Left lung (tissue), 14 donors: ENCODE data around the gene ACTN1. TPM values are rescaled to one million over a fixed set of nuclear protein-coding genes. Genes with fewer than 3 reads are reported as not detected.
A peak's percentile ranks its signal among the peaks of the same experiment; 100 is the strongest.
"Not testable (repeated sequence)": the region's sequence is repeated elsewhere in the genome, so short reads cannot be mapped to it uniquely, and the experiment has no call there.

Source experiments
- ATAC-seq: fragments of 200-7000 bp; cut with Tn5 transposase; one replicate; pipeline ENCODE4 v1.9.1; 2020; ENCODE audit warnings: moderate library complexity
- DNase-seq, 4 donors: peaks; one replicate each; pipeline ENCODE4 v3.0.0-alpha.2; 2013 to 2020
- H3K27ac ChIP-seq, 2 donors: fragments of 200-600 bp; sonication (generic) in 1 of 2; one replicate each; pipeline versions ENCODE4 v1.5.0 to v1.8.0; 2020 to 2021
- H3K27me3 ChIP-seq, 2 donors: fragments of 200-600 bp; sonication (generic) in 1 of 2; one replicate each; pipeline versions ENCODE4 v1.5.0 to v1.8.0; 2020 to 2021
- H3K36me3 ChIP-seq, 2 donors: fragments of 200-600 bp; sonication (generic) in 1 of 2; one replicate each; pipeline versions ENCODE4 v1.5.0 to v1.8.0; 2020 to 2021
- H3K4me1 ChIP-seq, 2 donors: fragments of 200-600 bp; one replicate each; pipeline ENCODE4 v1.8.0; 2021
- H3K4me3 ChIP-seq, 2 donors: fragments of 200-600 bp; sonication (generic) in 1 of 2; one replicate each; pipeline versions ENCODE4 v1.5.0 to v1.8.0; 2020 to 2021; ENCODE audit warnings: mild to moderate bottlenecking in 1 of 2
- H3K9me3 ChIP-seq, 2 donors: fragments of 200-600 bp; sonication (generic) in 1 of 2; one replicate each; pipeline versions ENCODE4 v1.5.0 to v1.8.0; 2020 to 2021
- CTCF ChIP-seq, 2 donors: fragments of 200-600 bp; sonication (generic) in 1 of 2; IDR thresholded peaks; one replicate each; pipeline versions ENCODE4 v1.5.0 to v1.8.0; 2021; ENCODE audit warnings: antibody characterized with exemption in 2 of 2
- intact Hi-C, 2 donors: fragments of 100-400 bp; cut with DNase I; formaldehyde crosslinking; loops; one replicate each; pipeline versions ENCODE4 v1.11.2 to v1.14.2; 2022
- long read RNA-seq, 12 donors: library from polyadenylated mRNA in 2 of 12; unstranded in 2 of 12; transcript quantifications; one replicate each; pipeline ENCODE4 v2.0.0 and lab custom pipeline, GENCODE V29; 2019 to 2026
- polyA plus RNA-seq, 6 donors: library from polyadenylated mRNA; unstranded; fragments of 120-200 nt; gene quantifications; one replicate each; pipeline ENCODE4 v1.2.1, GENCODE V29; 2013; ENCODE audit not compliant: insufficient read length in 6 of 6
- total RNA-seq, 2 donors: library from RNA; stranded (reverse); fragmentation: NEBNext Ultra II Directional; extraction: Animal tissue kit (Norgen Biotek cat#: 25700); gene quantifications; one replicate each; pipeline ENCODE4 v1.2.1, GENCODE V29; 2021
- donor health status: DM: no; HTN: yes; CAD: no.
- donor health status: DM: no; HTN: no; CAD: no.

The ACTN1 gene
- total RNA-seq = 100 to 1,000 TPM; 164 to 225 TPM
- polyA plus RNA-seq = 100 to 1,000 TPM; 125 to 153 (median 136) TPM
- long read RNA-seq, donor 1, full-length matches to known transcripts = 32 of 146 reads
- long read RNA-seq, donor 1, partial matches to known transcripts = 114 of 146 reads
- long read RNA-seq, donor 1, other reads (novel, unspliced or antisense) = 0 of 146 reads
- long read RNA-seq, donor 2, full-length matches to known transcripts = 21 of 39 reads
- long read RNA-seq, donor 2, partial matches to known transcripts = 18 of 39 reads
- long read RNA-seq, donor 2, other reads (novel, unspliced or antisense) = 0 of 39 reads
- long read RNA-seq, donor 3, transcript ACTN1-201 (21 exons, 3,779 nt) = major isoform, 13 of 15 reads
- long read RNA-seq, donor 3, partial matches to known transcripts = 0 of 15 reads
- long read RNA-seq, donor 3, other reads (novel, unspliced or antisense) = 0 of 15 reads
- long read RNA-seq, donor 4, transcript ACTN1-204 (21 exons, 3,043 nt) = minor isoform, 12 of 85 reads
- long read RNA-seq, donor 4, transcript ACTN1-201 (21 exons, 3,779 nt) = major isoform, 43 of 85 reads
- long read RNA-seq, donor 4, transcript ACTN1-211 (2 exons, 2,636 nt) = minor isoform, 5 of 85 reads
- long read RNA-seq, donor 4, partial matches to known transcripts = 13 of 85 reads
- long read RNA-seq, donor 4, other reads (novel, unspliced or antisense) = 12 of 85 reads
- long read RNA-seq, donor 5, transcript ACTN1-201 (21 exons, 3,779 nt) = minor isoform, 13 of 29 reads
- long read RNA-seq, donor 5, transcript ACTN1-211 (2 exons, 2,636 nt) = major isoform, 14 of 29 reads
- long read RNA-seq, donor 5, partial matches to known transcripts = 0 of 29 reads
- long read RNA-seq, donor 5, other reads (novel, unspliced or antisense) = 0 of 29 reads
- long read RNA-seq, donor 6, transcript ACTN1-201 (21 exons, 3,779 nt) = major isoform, 12 of 16 reads
- long read RNA-seq, donor 6, partial matches to known transcripts = 0 of 16 reads
- long read RNA-seq, donor 6, other reads (novel, unspliced or antisense) = 0 of 16 reads
- long read RNA-seq, donor 7, transcript ACTN1-201 (21 exons, 3,779 nt) = major isoform, 8 of 12 reads
- long read RNA-seq, donor 7, partial matches to known transcripts = 0 of 12 reads
- long read RNA-seq, donor 7, other reads (novel, unspliced or antisense) = 0 of 12 reads
- long read RNA-seq, donor 8, full-length matches to known transcripts = 23 of 23 reads
- long read RNA-seq, donor 8, partial matches to known transcripts = 0 of 23 reads
- long read RNA-seq, donor 8, other reads (novel, unspliced or antisense) = 0 of 23 reads
- long read RNA-seq, donor 9 = 0 reads
- long read RNA-seq, donor 10, transcript ACTN1-201 (21 exons, 3,779 nt) = major isoform, 52 of 91 reads
- long read RNA-seq, donor 10, transcript ACTN1-204 (21 exons, 3,043 nt) = minor isoform, 15 of 91 reads
- long read RNA-seq, donor 10, partial matches to known transcripts = 17 of 91 reads
- long read RNA-seq, donor 10, other reads (novel, unspliced or antisense) = 5 of 91 reads
- long read RNA-seq, donor 11, transcript ACTN1-201 (21 exons, 3,779 nt) = minor isoform, 5 of 13 reads
- long read RNA-seq, donor 11, transcript ACTN1-211 (2 exons, 2,636 nt) = major isoform, 7 of 13 reads
- long read RNA-seq, donor 11, partial matches to known transcripts = 0 of 13 reads
- long read RNA-seq, donor 11, other reads (novel, unspliced or antisense) = 0 of 13 reads
- long read RNA-seq, donor 12, transcript ACTN1-211 (2 exons, 2,636 nt) = minor isoform, 6 of 14 reads
- long read RNA-seq, donor 12, transcript ACTN1-201 (21 exons, 3,779 nt) = major isoform, 7 of 14 reads
- long read RNA-seq, donor 12, partial matches to known transcripts = 0 of 14 reads
- long read RNA-seq, donor 12, other reads (novel, unspliced or antisense) = 0 of 14 reads

- intact Hi-C loops = no loop called here
- Histone ChIP-seq H3K4me1 (peaks cover 15 to 55% of the 10 kb centered on the region in 2 donors), H3K27ac (peak within 1 kb of the TSS; percentile 95 to 96), H3K4me3 (peak within 1 kb of the TSS; percentile 93 to 96), H3K36me3 (peaks cover 0 to 7% of the 10 kb centered on the region in 2 donors), H3K9me3 (no peaks in the 10 kb centered on the region), H3K27me3 (no peaks in the 10 kb centered on the region)
- DNase-seq (peak; percentile 91 to 97 (median 96)), ATAC-seq (peak; percentile 89)
- TF ChIP-seq CTCF (IDR thresholded peaks at IDR 0.05) = peak in 1 of 2 donors; percentile 14
Observed at GRCh38 chr14:68979021-68979721, at the start of gene ACTN1. Gene ACTN1, minus strand, starts transcription at chr14:68979302. Its CDS starts 246 bp downstream, at chr14:68979056.

- ATAC-seq (no peak), DNase-seq (no peak)
- no peak for TF ChIP-seq CTCF (IDR thresholded peaks at IDR 0.05)
- Histone ChIP-seq H3K4me3 (no peak overlapping the region), H3K9me3 (no peaks in the 10 kb centered on the region), H3K4me1 (no peaks in the 10 kb centered on the region), H3K36me3 (no peaks in the 10 kb centered on the region), H3K27ac (no peak overlapping the region), H3K27me3 (no peaks in the 10 kb centered on the region)
- intact Hi-C loops = no loop called here
Observed at GRCh38 chr14:69027242-69027913, 48.3 kb upstream of the ACTN1 start.

GRCh38 chr14:69023035-69023434 is 43.9 kb upstream of the ACTN1 start:
- TF ChIP-seq CTCF (IDR thresholded peaks at IDR 0.05) = no peak
- DNase-seq = no peak
- Histone ChIP-seq H3K9me3 (no peaks in the 10 kb centered on the region), H3K36me3 (no peaks in the 10 kb centered on the region), H3K27me3 (no peaks in the 10 kb centered on the region), H3K4me3 (no peak overlapping the region), H3K27ac (no peak overlapping the region), H3K4me1 (no peaks in the 10 kb centered on the region)
- ATAC-seq = no peak
- intact Hi-C loops = no loop called here

- intact Hi-C loops, ATAC-seq, H3K36me3 ChIP-seq, H3K27ac ChIP-seq, H3K9me3 ChIP-seq, H3K27me3 ChIP-seq, H3K4me3 ChIP-seq, DNase-seq, H3K4me1 ChIP-seq: not testable (repeated sequence)
Observed at GRCh38 chr14:69022093-69022492, 43.0 kb upstream of the ACTN1 start.
